AG04449 (cell line): Measurements from ENCODE around the gene FOLR1.

Experiments
- CTCF ChIA-PET: fragments of 350-600 bp; formaldehyde crosslinking; extraction: SDS; loops from one replicate; lab custom pipeline; 2021; ENCODE audit warnings: antibody characterized with exemption; lab: Yijun Ruan, JAX
- POLR2A ChIA-PET: fragments of 400-600, 350-600 bp; formaldehyde crosslinking; extraction: SDS; loops from one replicate; lab custom pipeline; 2020; ENCODE audit warnings: antibody characterized with exemption, inconsistent platforms; lab: Yijun Ruan, JAX
- DNase-seq: peaks from one replicate; pipeline ENCODE4 v3.0.0-alpha.2; 2010; ENCODE audit warnings: low read depth, low spot score
- H3K4me3 ChIP-seq: 2 replicates; pipeline ENCODE4 v1.5.1; 2011; ENCODE audit warnings: low read depth, mild to moderate bottlenecking, control low read depth, low read length
- TF ChIP-seq, protein P1 (sequence below): IDR thresholded peaks from one replicate; pipeline ENCODE4 v1.5.1; 2011; ENCODE audit warnings: mild to moderate bottlenecking, moderate library complexity, low read length, control low read depth, inconsistent platforms; ENCODE audit not compliant: insufficient read depth; ENCODE audit errors: missing control alignments

Gene FOLR1

DNA sequence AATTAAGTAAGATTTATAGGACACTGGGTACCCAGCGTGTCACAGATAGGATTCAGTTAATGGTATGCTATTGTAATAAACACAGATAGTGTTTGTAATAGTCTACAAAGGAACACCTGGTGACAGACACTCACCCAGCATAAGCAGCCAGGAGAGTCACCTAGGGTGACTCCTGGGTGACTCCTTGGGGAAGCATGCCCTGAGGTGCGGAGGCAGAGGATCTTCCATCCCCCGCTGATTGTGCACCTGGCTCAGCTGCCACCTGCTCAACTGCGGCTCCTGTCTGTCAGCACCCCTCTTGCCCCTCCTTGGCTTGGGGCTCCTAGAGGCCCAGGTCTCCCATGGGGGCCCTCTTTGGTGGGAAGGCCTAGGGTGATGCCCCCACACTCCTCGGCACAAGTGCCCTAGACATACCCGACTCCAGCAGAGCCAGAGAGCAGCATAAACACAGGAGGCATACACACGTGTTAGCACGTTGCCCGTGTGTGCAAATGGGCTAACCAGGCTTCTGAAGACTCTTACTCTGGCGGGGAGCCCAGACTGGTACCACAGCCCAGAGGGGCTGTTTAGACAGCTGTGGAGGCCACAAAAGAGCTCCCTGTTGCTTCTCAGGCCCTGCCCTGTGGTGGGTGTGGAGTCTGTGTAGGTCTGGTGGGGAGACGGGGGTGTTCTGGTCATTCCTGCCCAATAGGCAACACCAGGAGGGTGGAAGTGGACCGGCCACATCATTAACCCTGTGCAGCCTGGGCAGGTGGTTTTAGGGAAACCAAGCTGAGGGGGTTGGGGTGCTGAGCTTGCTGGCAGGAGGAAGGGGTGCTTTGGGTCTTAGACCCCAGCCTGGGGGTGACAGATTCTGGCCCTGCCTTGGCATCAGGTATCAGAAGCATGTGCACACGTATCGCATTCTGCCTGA lies 35.6 kb downstream of the FOLR1 start:
- ChIA-PET POLR2A (interaction anchor here (1.3 to 2.5 kb wide), 2 partner anchors 9 to 11 kb away, joined by 4 to 16 read pairs; no protein-coding TSS in a partner anchor), CTCF (interaction anchor here (0.6 to 8.0 kb wide), 7 partner anchors 10 to 257 kb away, joined by 3 to 76 read pairs (median 3); no protein-coding TSS in a partner anchor)
- TF ChIP-seq, protein P1, sequence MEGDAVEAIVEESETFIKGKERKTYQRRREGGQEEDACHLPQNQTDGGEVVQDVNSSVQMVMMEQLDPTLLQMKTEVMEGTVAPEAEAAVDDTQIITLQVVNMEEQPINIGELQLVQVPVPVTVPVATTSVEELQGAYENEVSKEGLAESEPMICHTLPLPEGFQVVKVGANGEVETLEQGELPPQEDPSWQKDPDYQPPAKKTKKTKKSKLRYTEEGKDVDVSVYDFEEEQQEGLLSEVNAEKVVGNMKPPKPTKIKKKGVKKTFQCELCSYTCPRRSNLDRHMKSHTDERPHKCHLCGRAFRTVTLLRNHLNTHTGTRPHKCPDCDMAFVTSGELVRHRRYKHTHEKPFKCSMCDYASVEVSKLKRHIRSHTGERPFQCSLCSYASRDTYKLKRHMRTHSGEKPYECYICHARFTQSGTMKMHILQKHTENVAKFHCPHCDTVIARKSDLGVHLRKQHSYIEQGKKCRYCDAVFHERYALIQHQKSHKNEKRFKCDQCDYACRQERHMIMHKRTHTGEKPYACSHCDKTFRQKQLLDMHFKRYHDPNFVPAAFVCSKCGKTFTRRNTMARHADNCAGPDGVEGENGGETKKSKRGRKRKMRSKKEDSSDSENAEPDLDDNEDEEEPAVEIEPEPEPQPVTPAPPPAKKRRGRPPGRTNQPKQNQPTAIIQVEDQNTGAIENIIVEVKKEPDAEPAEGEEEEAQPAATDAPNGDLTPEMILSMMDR: no peak
- DNase-seq: no peak
- H3K4me3 ChIP-seq: no peak overlapping the region; the same call in 1 of the 2 replicates

DNA sequence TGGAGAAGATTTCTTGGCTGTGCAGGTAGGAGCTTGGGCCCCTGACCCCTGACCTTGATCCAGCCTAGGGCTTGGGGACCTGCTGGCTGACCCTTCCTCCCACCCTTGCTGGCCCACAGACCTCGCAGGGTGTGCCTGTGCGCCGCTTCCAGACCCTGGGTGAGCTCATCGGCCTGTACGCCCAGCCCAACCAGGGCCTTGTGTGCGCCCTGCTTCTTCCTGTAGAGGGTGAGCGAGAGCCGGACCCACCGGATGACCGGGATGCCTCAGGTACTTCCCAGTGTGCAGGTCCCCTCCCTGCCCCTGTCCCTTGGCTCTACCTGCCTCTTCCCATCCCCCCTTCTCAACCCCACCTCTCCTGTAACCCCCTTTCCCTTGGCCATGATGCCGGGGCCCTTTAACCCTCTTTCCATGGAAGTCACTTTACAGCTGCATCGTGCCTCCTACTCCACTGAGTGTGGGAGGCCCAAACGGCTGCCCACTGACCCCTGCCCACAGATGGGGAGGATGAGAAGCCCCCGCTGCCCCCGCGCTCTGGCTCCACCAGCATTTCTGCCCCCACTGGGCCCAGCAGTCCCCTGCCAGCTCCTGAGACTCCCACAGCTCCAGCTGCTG lies 36.4 kb downstream of the FOLR1 start:
- DNase-seq: no peak
- CTCF ChIA-PET: interaction anchor here (0.6 to 8.0 kb wide), 4 partner anchors 9 to 258 kb away, joined by 3 to 76 read pairs (median 19); no protein-coding TSS in a partner anchor
- POLR2A ChIA-PET: interaction anchor here (1.3 to 2.5 kb wide), 2 partner anchors 8 to 10 kb away, joined by 4 to 16 read pairs; no protein-coding TSS in a partner anchor
- no peak overlapping the region for H3K4me3 ChIP-seq
- TF ChIP-seq, protein P1: no peak

DNA sequence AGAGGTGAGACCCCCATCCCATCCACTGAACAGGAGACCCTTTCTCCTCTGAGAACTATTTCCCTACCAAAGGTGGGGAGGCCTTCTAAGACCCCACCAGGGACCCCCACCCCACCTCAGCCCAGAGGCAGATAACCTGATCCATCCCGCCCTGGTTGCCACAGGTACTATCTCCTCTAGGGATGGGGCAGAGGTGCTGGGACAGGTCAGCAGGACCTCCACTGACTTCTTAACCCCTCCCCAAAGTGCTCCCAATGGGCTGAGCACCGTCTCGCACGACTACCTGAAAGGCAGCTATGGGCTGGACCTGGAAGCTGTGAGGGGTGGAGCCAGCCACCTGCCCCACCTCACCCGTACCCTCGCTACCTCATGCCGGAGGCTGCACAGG lies 36.9 kb downstream of the FOLR1 start:
- no peak overlapping the region for H3K4me3 ChIP-seq
- TF ChIP-seq, protein P1: no peak
- DNase-seq: no peak
- POLR2A ChIA-PET: interaction anchor here (2.5 kb wide), 1 partner anchor 10 kb away, joined by 16 read pairs; no protein-coding TSS in a partner anchor
- CTCF ChIA-PET: interaction anchor here (3.8 to 8.0 kb wide), 3 partner anchors 8 to 204 kb away, joined by 17 to 76 read pairs (median 21); no protein-coding TSS in a partner anchor

DNA sequence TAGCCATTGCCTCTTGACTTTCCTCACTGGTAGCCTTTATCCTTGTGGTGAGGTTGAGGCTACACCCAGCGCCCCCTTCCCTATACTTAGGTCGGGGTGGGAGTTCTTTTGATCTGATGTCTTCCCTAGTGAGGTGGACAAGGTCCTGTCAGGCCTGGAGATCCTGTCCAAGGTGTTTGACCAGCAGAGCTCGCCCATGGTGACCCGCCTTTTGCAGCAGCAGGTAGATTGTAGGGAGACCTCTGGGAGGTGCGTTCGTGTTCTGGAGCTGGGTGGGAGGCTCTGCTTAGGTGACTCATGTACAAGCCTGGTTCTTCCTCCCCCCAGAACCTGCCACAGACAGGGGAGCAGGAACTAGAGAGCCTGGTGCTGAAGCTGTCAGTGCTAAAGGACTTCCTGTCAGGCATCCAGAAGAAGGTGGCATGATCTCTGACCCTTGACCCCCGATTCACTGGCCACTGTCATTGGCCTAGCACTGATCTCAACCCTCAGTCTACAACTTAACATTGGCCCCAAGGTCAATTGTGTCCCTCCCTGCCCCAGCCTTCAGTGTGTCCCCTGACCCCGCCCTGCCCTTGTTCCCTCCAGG lies 37.5 kb downstream of the FOLR1 start:
- POLR2A ChIA-PET: interaction anchor here (1.0 kb wide), 1 partner anchor 10 kb away, joined by 3 read pairs; no protein-coding TSS in a partner anchor
- H3K4me3 ChIP-seq: no peak overlapping the region

GRCh38 chr11:72229925-72230763 lies 38.2 kb downstream of the FOLR1 start:
- CTCF ChIA-PET: interaction anchor here (3.8 to 8.0 kb wide), 2 partner anchors 7 to 205 kb away, joined by 17 to 76 read pairs; no protein-coding TSS in a partner anchor
- POLR2A ChIA-PET: interaction anchor here (1.0 kb wide), 1 partner anchor 10 kb away, joined by 3 read pairs; no protein-coding TSS in a partner anchor
- TF ChIP-seq, protein P1: no peak
- no peak for DNase-seq
- no peak overlapping the region for H3K4me3 ChIP-seq

More for the DNA sequence above, 37.5 kb downstream of the FOLR1 start:
- no peak for DNase-seq
- CTCF ChIA-PET: interaction anchor here (3.8 to 8.0 kb wide), 3 partner anchors 8 to 204 kb away, joined by 17 to 76 read pairs (median 21); no protein-coding TSS in a partner anchor
- TF ChIP-seq, protein P1: no peak
